Activated CD4-positive, alpha-beta T cell treated with anti-CD3 and anti-CD28 coated beads, Interleukin-2, amount 50 U/mL, for 24 hours (primary cell): ENCODE data around the gene MAP3K20.
A peak's percentile ranks its signal among the peaks of the same experiment; 100 is the strongest.
"Not testable (repeated sequence)": the region's sequence is repeated elsewhere in the genome, so short reads cannot be mapped to it uniquely, and the experiment has no call there.

Experiments
- DNase-seq, 2 donors: peaks; one replicate each; pipeline ENCODE4 v3.0.0-alpha.2; 2020; ENCODE audit warnings: low read depth in 1 of 2, low spot score in 1 of 2

The MAP3K20 gene

DNA sequence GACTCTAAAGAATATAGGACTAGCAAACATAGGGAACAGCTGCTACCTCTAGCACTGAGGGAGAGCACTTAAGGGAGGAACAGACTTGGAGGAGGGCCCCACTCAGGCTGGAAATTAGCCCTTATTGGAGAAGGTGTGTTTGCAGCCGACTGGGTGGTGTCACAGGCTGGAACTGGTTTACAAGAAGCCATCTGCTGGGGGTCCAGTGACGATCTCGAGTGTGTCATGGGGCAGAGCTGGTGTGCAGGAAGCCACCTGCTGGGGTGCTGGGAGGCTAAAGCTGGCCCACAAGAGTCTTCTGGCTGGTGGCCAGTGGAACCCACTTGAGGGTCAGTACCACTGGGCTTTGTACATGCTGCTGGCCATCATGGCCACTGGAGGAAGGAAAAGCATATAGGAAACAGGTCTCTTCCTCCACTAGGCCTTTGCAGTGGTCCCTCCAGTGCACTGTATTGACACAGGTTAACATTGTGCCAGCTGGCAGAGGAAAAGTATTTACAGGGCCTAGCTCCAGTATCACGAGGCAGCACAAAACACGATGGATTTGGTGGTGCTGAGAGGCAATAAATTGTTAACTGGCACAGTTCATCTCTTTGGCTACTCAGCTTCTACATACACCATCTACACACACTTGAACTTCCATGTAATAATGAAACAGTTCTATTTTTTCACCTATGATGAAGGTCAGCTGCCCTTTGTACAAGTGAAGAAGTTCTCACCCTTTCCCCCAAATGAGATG, 43.6 kb downstream of the MAP3K20 start:
- no peak for DNase-seq

DNA sequence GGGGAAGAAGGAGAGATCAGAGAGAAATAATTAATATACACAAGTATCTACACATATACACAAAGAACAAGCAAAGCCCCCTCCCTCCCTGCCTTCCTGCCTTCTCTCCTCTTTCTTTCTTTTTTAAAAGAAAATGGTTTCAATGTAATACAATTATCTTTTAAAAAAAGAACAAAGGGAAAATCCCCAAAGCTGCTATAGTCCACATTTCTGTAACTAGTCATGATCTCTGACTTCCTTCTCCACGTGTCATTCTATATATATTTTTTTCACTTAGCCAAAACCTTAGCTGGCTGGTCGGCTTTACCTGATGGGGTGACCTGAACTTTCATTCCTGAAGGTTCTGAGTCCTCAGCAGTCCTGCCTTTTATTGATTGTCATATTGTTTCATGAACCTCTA, 44.3 kb downstream of the MAP3K20 start:
- no peak for DNase-seq

DNA sequence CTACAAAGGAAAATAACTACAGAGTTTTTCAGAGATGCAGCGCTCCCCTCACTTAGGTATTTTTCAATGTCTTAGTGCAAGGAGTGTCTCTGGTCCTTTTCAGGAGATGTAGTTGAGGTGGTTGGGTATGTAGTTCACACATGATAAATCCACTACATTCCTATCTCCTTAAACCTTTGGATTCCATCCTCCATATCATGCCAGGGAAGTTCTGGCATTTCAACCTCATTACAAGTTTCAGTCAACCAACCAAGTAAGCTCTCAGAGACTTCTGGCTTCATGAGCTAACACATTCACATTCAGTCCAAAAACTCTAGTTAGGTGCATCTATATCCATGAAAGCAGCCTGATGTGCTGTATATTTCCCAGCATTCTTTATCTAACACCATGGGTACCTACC, 47.3 kb downstream of the MAP3K20 start:
- no peak for DNase-seq

DNA sequence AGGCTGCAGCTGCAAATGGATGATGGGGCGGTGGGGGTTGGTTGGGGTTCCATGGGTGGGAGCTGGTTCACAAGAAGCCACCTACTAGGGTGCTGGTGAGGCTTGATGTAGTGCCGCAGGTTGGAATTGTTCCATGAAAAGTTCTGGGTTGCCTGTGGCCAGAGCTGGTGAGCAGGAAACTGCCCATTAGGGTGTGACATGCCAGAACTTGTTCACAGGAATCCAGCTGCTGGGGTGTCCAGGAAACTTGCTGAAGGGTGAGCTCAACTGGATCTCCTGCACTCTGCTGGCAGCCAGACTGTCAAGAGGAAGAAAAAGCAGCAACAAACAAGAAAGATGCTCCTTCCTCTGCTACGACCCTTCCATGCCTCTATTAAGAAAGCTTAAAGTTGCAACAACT, 48.8 kb downstream of the MAP3K20 start:
- no peak for DNase-seq

DNA sequence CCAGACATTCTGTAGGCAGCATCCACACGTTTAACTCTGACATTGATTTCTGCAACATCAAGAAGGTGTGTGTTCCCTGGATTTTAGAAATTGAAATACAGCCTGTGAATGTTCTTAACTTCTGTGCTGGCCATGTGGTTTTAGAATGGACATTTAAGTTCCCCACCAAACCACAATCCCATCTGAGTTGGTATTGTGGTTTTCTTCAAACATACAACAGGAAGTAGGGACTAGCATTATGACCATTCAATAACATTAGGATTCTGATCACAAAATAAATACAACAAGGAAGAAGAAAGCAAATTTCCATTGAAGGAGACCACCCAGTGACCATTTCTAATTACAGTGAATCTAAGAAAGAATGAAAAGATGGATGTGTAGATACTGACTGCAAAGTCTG, 51.2 kb downstream of the MAP3K20 start:
- DNase-seq, result no peak

DNA sequence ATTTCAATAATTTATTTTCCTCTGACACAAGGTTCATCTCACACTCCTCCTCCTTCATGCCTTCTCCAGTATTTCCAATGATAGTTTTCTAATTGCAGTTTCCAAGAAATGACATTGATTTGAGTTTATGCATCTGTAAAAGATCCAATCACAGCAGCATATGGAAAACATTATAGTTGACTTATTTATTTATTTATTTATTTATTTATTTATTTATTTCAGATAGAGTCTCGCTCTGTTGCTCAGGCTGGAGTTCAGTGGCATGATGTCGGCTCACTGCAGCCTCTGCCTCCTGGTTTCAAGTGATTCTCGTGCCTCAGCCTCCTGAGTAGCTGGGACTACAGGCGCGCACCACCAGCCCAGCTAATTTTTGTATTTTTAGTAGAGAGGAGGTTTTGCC, 52.5 kb downstream of the MAP3K20 start:
- DNase-seq, result not testable (repeated sequence)

DNA sequence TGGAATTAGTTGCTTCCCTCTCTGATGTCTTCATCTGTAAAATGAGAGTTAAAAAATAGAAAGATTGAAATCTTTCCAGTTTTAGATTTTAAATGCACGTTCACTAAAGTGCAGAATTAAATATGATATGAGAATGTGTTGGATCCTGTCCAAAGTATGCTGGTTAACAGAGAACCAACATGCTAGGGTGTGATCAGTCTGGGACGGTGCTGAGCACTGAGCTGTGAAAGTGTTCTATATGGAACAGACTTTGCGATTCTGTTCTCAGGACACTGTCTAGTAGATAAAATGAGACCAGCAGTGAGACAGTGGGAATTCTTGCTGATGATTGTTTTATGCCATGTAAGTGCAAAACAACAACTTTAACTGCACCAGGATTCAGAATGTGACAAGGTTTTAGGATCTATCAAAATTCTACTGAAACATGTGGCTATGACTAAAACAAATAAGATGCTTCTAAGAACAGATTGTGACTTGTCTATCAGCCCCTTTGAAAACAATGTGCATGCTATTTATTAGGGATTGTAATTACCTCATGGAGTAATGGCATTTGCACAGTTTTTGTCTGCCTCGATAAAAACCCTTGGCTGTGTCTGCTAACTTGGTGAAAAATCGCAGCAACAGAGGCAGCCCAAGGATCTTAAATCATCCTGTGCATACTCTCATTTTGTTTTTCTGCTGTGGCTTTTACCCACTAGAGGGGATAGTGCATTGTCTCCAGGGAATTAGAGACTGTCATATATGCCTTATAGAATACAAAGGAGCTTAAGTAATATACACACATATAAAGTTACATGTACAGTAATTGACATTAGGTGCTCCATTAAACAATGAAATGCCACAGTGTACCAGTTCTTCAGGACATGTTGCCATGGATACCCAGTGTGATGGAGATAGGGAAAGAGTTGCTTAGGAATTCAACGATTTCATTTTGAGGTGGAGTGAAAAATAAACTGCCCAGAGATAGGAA, 55.1 kb downstream of the MAP3K20 start:
- no peak for DNase-seq

DNA sequence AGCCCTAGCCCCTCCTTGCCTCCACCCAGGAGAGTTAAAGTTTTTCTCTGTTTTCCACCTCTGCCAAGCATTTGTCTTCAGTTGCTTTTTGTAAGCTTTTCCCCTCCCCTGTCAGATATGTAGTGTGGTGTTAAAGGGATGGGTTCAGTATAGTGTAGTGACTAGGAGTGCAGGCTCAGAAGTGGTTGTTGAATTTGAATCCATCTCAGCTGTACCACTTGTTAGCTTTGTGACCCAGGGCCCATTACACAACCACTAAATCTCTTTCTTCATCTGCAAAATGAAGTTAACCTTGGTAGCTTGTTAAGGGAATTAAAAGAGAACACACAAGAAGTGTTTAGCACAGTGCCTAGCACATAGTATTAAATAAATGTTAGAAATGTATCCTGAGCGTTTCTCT, 56.9 kb downstream of the MAP3K20 start:
- DNase-seq, result no peak

DNA sequence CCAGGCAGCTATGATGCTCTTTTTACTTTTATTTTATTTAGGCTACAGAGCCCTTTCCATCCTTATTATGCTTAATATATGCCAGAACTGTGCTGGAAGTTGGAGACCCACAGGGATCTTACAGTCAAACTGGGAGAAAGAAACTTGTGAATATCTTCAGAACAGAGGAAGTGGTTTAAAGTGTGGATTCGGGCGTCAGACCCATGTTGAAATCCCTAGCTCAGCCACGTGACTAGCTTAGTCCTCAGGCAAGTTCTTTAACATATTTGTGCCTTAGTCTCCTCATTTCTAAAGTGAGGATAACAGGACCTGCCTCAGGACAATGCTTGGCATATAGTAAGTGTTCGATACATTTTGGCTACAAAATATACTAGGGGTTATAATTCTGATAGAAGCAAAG, 59.1 kb downstream of the MAP3K20 start:
- no peak for DNase-seq

DNA sequence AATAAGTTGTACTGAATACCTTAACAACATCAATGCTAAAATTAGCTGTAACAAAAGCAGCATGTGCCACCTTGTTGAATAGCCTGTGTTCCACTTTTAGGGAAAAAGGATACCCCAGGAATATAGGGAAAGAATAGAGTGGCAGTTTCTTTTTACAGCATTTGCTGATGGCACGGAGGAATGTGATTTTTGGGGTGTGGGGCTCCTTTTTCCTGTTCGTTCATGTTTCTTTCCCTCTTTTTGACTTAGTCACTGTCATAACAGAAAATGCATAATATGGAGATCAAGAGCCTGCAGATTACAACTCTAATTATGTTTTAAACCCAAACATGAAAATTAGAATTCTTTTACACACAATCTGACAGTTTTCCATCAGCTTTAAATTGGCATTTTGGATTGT, 60.4 kb downstream of the MAP3K20 start:
- no peak for DNase-seq

DNA sequence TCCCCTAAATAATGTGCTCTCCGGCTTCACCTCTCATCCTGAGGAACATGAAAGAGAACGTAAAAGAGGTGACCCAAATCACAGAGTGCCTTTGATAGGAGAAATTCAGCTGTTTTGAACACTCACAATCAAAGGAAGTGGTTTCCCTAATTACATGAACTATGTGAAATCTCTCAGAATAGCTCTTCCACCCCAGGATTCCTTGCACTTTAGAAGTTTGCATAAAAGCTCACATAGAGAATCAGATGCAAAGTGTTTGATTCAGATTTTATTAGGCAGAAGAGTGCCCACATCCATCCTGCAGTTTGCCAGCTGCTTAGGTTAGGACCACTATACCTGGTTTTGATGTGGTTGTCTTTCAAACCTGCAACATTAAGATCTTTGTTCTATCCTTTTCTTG, 61.0 kb downstream of the MAP3K20 start:
- no peak for DNase-seq

DNA sequence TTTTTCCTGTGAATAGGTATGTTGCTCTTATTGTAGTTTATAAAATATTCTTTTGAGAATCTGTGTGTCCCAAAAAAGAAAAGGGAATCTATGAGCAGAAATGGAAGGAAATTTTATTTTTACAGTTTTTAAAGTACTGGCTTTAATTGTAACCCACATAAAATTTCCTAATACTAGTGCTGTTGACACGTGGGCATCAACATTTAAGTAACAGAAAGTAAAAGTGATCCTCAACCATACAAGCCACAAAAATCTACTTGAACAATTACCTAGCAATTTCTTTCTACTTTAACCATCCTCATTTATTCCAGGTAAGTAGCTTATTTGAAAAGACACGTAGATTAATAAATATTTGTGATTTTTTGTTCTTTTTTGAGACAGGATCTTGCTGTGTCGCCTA, 62.0 kb downstream of the MAP3K20 start:
- DNase-seq, result no peak

DNA sequence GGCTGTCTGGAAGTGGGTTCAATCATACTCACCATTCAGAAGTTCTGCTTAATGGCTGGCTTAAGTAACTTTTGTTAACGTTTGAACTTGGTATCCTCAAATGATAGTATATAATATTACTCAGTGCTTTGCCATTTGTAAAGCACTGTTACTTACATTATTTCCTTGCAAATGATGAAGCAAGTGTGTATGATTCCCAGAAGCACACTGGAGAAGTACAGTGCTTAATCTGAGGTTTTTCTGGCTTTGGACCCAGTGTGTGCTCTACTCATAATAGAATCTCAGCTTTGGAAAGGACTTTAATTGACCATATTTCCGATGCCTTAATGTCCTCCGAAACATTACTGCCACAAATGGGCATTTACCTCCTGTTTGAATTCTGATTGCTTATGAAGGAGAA, 63.3 kb downstream of the MAP3K20 start:
- DNase-seq, result no peak

DNA sequence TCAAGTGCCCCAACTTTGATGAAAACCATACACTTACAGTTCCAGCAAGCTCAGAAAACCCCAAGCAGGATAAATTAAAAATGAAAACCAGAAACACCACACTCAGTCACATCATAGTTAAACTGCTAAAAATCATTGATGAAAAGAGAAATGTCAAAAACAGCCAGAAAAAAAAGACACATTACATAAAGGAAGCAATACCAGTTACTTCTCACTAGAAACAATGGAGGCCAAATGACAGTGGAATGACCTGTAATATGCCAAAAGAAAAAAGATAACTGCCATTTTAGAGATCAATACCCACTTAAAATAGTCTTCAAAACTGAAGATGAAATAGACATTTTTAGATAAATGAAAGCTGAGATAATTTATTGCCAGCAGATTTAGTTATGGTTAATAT, 66.0 kb downstream of the MAP3K20 start:
- DNase-seq, result no peak

DNA sequence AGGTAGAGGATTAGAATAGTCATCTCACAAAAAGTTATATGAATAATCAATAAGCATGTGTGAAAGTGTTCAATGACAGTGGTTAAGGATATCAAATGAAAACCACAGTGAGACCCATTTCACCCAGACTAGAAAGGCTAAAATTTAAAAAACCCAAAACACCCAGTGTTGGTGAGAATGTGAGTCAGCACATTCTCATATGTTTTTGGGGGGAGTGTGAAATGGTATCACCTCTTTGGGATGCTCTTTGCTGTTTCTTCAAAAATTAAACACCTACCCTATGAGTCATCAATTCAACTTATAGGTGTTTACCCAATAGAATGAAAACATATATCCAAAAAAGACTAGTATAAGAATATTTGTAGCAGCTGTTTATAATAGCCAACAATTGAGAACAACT, 69.8 kb downstream of the MAP3K20 start:
- no peak for DNase-seq

DNA sequence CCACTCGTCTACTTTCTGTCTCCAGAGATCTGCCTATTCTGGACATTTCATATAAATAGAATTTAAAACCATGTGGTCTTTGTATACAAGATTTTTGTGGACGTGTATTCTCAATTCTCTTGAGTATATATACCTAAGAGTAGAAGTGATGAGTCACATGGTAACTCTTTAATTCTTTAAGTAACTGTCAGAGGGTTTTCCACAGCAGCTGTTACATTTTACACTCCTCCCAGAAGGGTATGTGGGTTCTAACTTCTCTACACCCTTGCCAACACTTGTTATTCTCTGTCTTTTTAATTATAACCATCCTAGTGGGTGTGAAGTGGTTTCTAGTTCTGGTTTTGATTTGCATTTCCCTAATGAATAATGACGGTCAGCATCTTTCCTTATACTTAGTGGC, 70.9 kb downstream of the MAP3K20 start:
- no peak for DNase-seq

DNA sequence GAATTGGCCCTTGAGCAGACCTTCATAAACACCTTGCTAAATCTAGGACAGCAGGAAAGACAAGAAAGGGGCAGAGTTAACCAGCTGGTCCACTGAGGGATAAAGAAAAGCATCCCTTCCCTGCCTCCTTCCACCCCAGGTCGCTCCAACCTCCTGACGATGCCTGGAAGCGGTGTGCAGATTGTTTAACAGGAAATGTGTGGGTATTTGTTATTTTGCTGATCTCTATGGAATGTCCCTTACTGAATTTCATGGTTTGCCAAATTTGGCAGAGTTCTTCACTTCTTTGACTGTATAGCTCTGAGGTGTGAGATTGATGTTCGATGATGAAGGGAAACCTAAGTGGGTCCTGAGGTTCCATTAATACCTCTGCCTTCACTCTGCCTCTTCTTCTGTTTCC, 72.9 kb downstream of the MAP3K20 start:
- no peak for DNase-seq

DNA sequence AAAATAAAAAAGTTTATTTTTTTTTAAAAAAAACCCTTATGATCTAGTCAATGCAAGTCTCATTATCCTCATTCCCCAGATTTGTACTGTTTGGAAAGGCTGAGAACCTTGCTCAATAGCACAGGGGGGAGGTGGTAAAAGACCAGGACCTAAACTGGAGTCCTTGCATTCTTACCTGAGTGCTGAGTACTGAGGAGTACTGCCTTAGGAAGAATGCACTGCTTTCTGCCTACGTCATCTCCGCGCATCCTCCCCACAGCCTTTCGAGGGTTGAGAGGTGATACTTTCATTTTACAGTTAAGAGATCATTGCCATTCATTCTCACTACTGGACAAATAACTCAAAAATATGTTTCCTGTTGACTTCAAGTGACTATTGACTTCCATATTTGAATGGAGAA, 73.8 kb downstream of the MAP3K20 start:
- DNase-seq, result peak in 1 of 2 donors; percentile 24

DNA sequence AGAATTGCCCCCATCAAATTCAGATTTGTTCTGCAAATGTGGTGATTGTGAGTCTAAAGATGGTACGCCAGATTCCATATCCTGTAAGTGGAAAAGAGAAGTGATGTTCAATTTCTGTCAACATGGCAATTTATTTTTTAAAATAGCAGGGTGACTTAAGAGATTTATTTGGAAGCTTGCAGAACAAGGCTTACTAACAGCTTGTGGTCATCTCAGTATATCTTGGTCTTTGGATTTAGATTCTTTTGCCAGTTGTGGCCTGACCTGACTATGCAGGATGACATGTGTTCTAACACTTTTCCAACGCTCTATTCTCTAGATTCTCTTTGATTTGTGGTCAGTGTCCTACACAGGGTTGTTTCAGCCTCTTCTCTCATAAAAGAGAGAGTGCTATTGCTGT, 74.4 kb downstream of the MAP3K20 start:
- DNase-seq, result no peak

DNA sequence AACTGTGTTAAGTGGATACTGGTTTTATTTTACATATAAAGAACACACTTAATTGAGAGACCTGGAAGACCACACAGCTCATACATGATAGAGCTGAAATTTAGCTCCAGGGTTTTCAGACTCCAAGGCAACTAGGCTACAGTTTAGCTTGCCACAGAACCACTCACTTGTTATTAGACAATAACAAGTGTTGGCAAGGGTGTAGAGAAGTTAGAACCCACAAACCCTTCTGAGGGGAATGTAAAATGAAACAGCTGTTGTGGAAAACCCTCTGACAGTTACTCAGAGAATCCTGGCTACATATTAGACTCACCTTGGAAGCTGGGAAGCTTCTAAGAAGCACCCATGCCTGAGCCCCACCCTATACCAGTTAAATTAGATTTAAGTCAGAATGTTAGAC, 75.3 kb downstream of the MAP3K20 start:
- no peak for DNase-seq

DNA sequence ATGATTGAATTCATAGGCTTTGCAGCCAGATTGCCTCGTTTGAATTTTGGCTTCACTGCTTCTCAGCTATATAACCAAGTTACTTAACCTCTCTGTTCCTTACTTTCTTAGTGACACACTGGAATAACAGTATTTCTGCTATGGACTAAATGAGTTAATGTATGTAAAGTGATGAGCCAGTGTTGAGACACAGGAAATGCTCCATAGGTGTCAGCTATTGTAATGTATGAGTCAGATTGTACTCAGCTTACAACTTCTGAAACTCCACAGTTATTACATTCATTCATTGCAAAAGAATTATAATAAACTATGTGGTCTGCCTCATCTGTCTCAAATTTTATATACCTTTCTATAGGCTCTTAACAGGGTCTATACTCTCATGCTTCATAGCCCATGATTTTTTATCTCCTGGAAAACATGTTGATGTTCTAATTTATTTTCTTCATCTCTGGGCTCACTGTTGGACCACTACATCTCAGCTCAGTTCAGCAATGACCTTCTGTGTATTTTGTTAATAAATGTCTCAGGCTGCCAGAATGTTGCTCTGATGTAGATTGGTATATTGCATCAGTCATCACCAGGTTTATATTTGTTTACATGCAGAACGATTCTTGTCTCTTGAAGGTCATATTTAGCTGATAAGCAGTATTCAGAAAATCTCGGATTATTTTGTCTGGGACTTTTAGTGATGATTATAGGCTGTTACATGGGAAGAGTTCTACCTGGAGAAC, 76.2 kb downstream of the MAP3K20 start:
- DNase-seq, result no peak
